Endothelial cell of umbilical vein (primary cell): ENCODE results near the gene RAD9A. TPM values are rescaled to one million over a fixed set of nuclear protein-coding genes. Genes with fewer than 3 reads are reported as not detected.

ENCODE experiments used
- BruUV-seq: library from RNA; stranded (reverse); fragments of 400-500 nt; replicated peaks from 2 replicates; lab custom pipeline; 2021; lab: Mats Ljungman, UMichigan
- CTCF ChIA-PET: fragments of 300-600, 350-600 bp; sonication (Branson Sonifier 250); formaldehyde crosslinking; loops from one replicate; lab custom pipeline; 2021; ENCODE audit warnings: antibody characterized with exemption, inconsistent platforms; lab: Charles Lee
- POLR2A ChIA-PET: fragments of 300-600, 350-600 bp; sonication (Branson Sonifier 250); formaldehyde crosslinking; loops from one replicate; lab custom pipeline; 2021; ENCODE audit warnings: antibody characterized with exemption, inconsistent platforms; lab: Charles Lee
- DNase-seq: peaks from one replicate; pipeline ENCODE4 v3.0.0-alpha.2; 2011; ENCODE audit warnings: low read depth, low spot score
- FAIRE-seq: peaks from 2 replicates; lab custom pipeline; 2011; peaks lifted over from hg19 to GRCh38; lab: Jason Lieb, UNC
- H2AFZ ChIP-seq: 2 replicates; pipeline ENCODE4 v1.6.0; 2012; ENCODE audit warnings: low read depth, low read length, control low read depth, inconsistent platforms
- H3K27ac ChIP-seq: 2 replicates; pipeline ENCODE4 v1.5.1; 2011; ENCODE audit warnings: low read depth, mild to moderate bottlenecking, control low read depth, low read length, moderate library complexity; ENCODE audit not compliant: insufficient read depth
- H3K27me3 ChIP-seq, 2 experiments: 2 replicates each; pipeline versions ENCODE4 v1.6.0 to v1.6.1; 2011; ENCODE audit warnings: low read length in 2 of 2, mixed read lengths in 1 of 2; ENCODE audit not compliant: control insufficient read depth in 2 of 2, insufficient read depth in 2 of 2
- H3K36me3 ChIP-seq, 2 experiments: 2 replicates in 1 of 2; 3 replicates in 1 of 2; pipeline ENCODE4 v1.5.1; 2011; ENCODE audit warnings: low read length in 2 of 2, mild to moderate bottlenecking in 1 of 2, moderate library complexity in 1 of 2; ENCODE audit not compliant: control insufficient read depth in 2 of 2, insufficient read depth in 2 of 2; ENCODE audit errors: extremely low read depth in 1 of 2
- H3K4me1 ChIP-seq: 3 replicates; pipeline ENCODE4 v1.5.1; 2011; ENCODE audit warnings: mild to moderate bottlenecking, low read length; ENCODE audit not compliant: control insufficient read depth, insufficient read depth; ENCODE audit errors: extremely low read depth
- H3K4me2 ChIP-seq: 2 replicates; pipeline ENCODE4 v1.6.1; 2011; ENCODE audit warnings: low read length, control low read depth, mixed read lengths; ENCODE audit not compliant: insufficient read depth
- H3K4me3 ChIP-seq, 3 experiments: fragments of 200-600 bp in 1 of 3; sonication (generic), shearing (Covaris generic) in 1 of 3; replicated peaks in 1 of 3; 2 replicates each; pipeline ENCODE4 v1.5.1; 2011 to 2016; ENCODE audit warnings: control low read depth in 3 of 3, low read length in 3 of 3, mild to moderate bottlenecking in 2 of 3, inconsistent platforms in 1 of 3, low read depth in 1 of 3, moderate library complexity in 1 of 3; ENCODE audit not compliant: insufficient read depth in 1 of 3
- H3K79me2 ChIP-seq: 2 replicates; pipeline ENCODE4 v1.6.0; 2012; ENCODE audit warnings: low read length, inconsistent platforms; ENCODE audit not compliant: control insufficient read depth, insufficient read depth
- H3K9ac ChIP-seq: replicated peaks from 2 replicates; pipeline ENCODE3; 2011; ENCODE audit warnings: low read length, control low read depth; ENCODE audit not compliant: insufficient read depth; ENCODE audit errors: extremely low read depth
- H3K9me1 ChIP-seq: replicated peaks from 3 replicates; pipeline ENCODE4 v1.6.0; 2011; ENCODE audit warnings: mild to moderate bottlenecking, low read length; ENCODE audit not compliant: control insufficient read depth, insufficient read depth; ENCODE audit errors: extremely low read depth
- H3K9me3 ChIP-seq: replicated peaks from 2 replicates; pipeline ENCODE4 v1.5.1; 2012; ENCODE audit warnings: low read length, inconsistent platforms; ENCODE audit not compliant: control insufficient read depth, insufficient read depth
- H4K20me1 ChIP-seq: replicated peaks from 2 replicates; pipeline ENCODE3; 2011; ENCODE audit warnings: mild to moderate bottlenecking, low read length; ENCODE audit not compliant: control insufficient read depth, insufficient read depth; ENCODE audit errors: extremely low read depth
- CTCF ChIP-seq, 2 donors: IDR thresholded peaks; 1 replicate in 1 of 2; 2 replicates in 1 of 2; pipeline ENCODE4 v1.5.1; 2011; ENCODE audit warnings: low read length in 2 of 2, mild to moderate bottlenecking in 2 of 2, moderate library complexity in 2 of 2, control low read depth in 1 of 2, inconsistent platforms in 1 of 2, low read depth in 1 of 2; ENCODE audit not compliant: insufficient read depth in 1 of 2; ENCODE audit errors: extremely low read depth in 1 of 2
- EZH2 ChIP-seq: IDR thresholded peaks from 2 replicates; pipeline ENCODE4 v1.6.1; 2012; ENCODE audit warnings: borderline replicate concordance, low read depth, mild to moderate bottlenecking, moderate library complexity, low read length, inconsistent platforms; ENCODE audit not compliant: severe bottlenecking
- FOS ChIP-seq: IDR thresholded peaks from 2 replicates; pipeline ENCODE4 v1.6.1; 2011; ENCODE audit warnings: mild to moderate bottlenecking, low read length, moderate library complexity, borderline replicate concordance; ENCODE audit not compliant: insufficient read depth
- GATA2 ChIP-seq: IDR thresholded peaks from 2 replicates; pipeline ENCODE4 v1.7.0; 2011; ENCODE audit warnings: low read depth, mild to moderate bottlenecking, moderate library complexity, mixed read lengths, low read length; ENCODE audit not compliant: insufficient read length, insufficient read depth
- JUN ChIP-seq: IDR thresholded peaks from 2 replicates; pipeline ENCODE4 v1.6.1; 2011; ENCODE audit warnings: borderline replicate concordance, low read depth; ENCODE audit not compliant: insufficient read length, insufficient read depth
- MAX ChIP-seq: IDR thresholded peaks from 2 replicates; pipeline ENCODE4 v1.6.1; 2011; ENCODE audit not compliant: insufficient read depth, insufficient read length
- MYC ChIP-seq: IDR thresholded peaks from one replicate; pipeline ENCODE4 v1.6.1; 2011; ENCODE audit warnings: mild to moderate bottlenecking, low read depth, low read length
- POLR2A ChIP-seq: IDR thresholded peaks from 2 replicates; pipeline ENCODE4 v1.6.1; 2012; ENCODE audit warnings: low read depth, mild to moderate bottlenecking, control low read depth, low read length
- POLR2AphosphoS5 ChIP-seq: IDR thresholded peaks from 2 replicates; pipeline ENCODE4 v1.6.1; 2012; ENCODE audit warnings: low read depth, mild to moderate bottlenecking, control low read depth, low read length, moderate library complexity; ENCODE audit not compliant: insufficient read depth
- dilution Hi-C: fragments of 300-500 bp; cut with MboI; formaldehyde crosslinking; loops from one replicate; pipeline ENCODE4 v1.15.0; 2019; ENCODE audit warnings: low sequenced_read_pairs; ENCODE audit not compliant: extremely low pct_ligation_motif_present
- intact Hi-C: fragments of 100-400 bp; cut with micrococcal nuclease; formaldehyde crosslinking; loops from one replicate; pipeline ENCODE4 v1.10.0; 2022
- polyA plus RNA-seq, 4 experiments: library from polyadenylated mRNA; depleted of rRNA in 3 of 4; stranded (reverse) in 3 of 4; unstranded in 1 of 4; fragments of >200 nt; gene quantifications; 2 replicates each; pipeline versions ENCODE4 v1.2.1 to v1.2.3, GENCODE V29; 2011 to 2012; ENCODE audit warnings: missing spikeins in 1 of 4
- total RNA-seq: library from RNA; stranded (reverse); gene quantifications from 2 replicates; pipeline ENCODE4 v1.2.3, GENCODE V29; 2021

Gene RAD9A
- total and polyA plus RNA-seq, 2 donors (not counting 3 experiments of a cell fraction or from before 2014, with no cell fraction given): 18.4 to 22.2 TPM

GRCh38 chr11:67410369-67410831, 18.6 kb downstream of the RAD9A start:
- no TSS peak for BruUV-seq
- dilution Hi-C loops: no loop called here
- DNase-seq: no peak

More at GRCh38 chr11:67410369-67410831, 18.6 kb downstream of the RAD9A start:
- intact Hi-C loops: no loop called here
- H3K36me3 ChIP-seq: no peaks in the 10 kb centered on the region
- peaks cover 0 to 8% of the 10 kb centered on the region in 2 experiments for H3K27me3 ChIP-seq
- H3K27ac ChIP-seq: no peak overlapping the region
- H3K4me1 ChIP-seq: no peaks in the 10 kb centered on the region
- H3K79me2 ChIP-seq: no peaks in the 10 kb centered on the region
- H3K9ac ChIP-seq: no peak overlapping the region
- ChIA-PET POLR2A (no interaction called here), CTCF (no interaction called here)
- FAIRE-seq: no peak
- H3K4me2 ChIP-seq: no peak overlapping the region
- H2AFZ ChIP-seq: no peak overlapping the region
- H4K20me1 ChIP-seq: no peaks in the 10 kb centered on the region
- no peaks in the 10 kb centered on the region for H3K9me1 ChIP-seq
- H3K4me3 ChIP-seq: no peak overlapping the region
- TF ChIP-seq POLR2A (no peak), MAX (no peak), POLR2AphosphoS5 (no peak), CTCF (IDR thresholded peaks at IDR 0.05; ENCODE audit: extremely low read depth in 1 of 2, insufficient read depth in 1 of 2, low read depth in 1 of 2, low read length in 2 of 2) (no peak), JUN (no peak), MYC (no peak), GATA2 (no peak), FOS (no peak), EZH2 (no peak)
- no peaks in the 10 kb centered on the region for H3K9me3 ChIP-seq
